KOPT-K1 (cell line): ENCODE results near the gene GABRB1.

Source experiments
- H3K27ac ChIP-seq: fragments of 200-600 bp; sonication (generic); 2 replicates; pipeline ENCODE4 v1.5.1; 2016; ENCODE audit warnings: antibody characterized with exemption, mild to moderate bottlenecking, low read depth, low read length; ENCODE audit not compliant: poor library complexity, severe bottlenecking
- H3K36me3 ChIP-seq: fragments of 200-600 bp; sonication (generic); 2 replicates; pipeline ENCODE4 v1.5.1; 2017; ENCODE audit warnings: antibody characterized with exemption, mild to moderate bottlenecking, low read length, moderate library complexity; ENCODE audit not compliant: insufficient read depth
- H3K9me3 ChIP-seq: fragments of 200-600 bp; sonication (generic); 2 replicates; pipeline ENCODE4 v1.5.1; 2017; ENCODE audit warnings: antibody characterized with exemption, low read length, mild to moderate bottlenecking; ENCODE audit not compliant: insufficient read depth, poor library complexity, severe bottlenecking

Gene GABRB1

GRCh38 chr4:47017494-47017893 lies 13.9 kb upstream of the GABRB1 start:
- Histone ChIP-seq H3K27ac (no peak overlapping the region), H3K36me3 (no peaks in the 10 kb centered on the region), H3K9me3 (no peaks in the 10 kb centered on the region)

- Histone ChIP-seq H3K9me3 (peaks cover 7% of the 10 kb centered on the region), H3K27ac (no peak overlapping the region), H3K36me3 (no peaks in the 10 kb centered on the region)
Measured at GRCh38 chr4:47031751-47032404, 511 bp downstream of the GABRB1 start.

- Histone ChIP-seq H3K27ac (no peak overlapping the region), H3K9me3 (peaks cover 7% of the 10 kb centered on the region), H3K36me3 (no peaks in the 10 kb centered on the region)
Measured at GRCh38 chr4:47032405-47033106, 1.2 kb downstream of the GABRB1 start.

- H3K9me3 ChIP-seq = no peaks in the 10 kb centered on the region
- no peak overlapping the region for H3K27ac ChIP-seq
- no peaks in the 10 kb centered on the region for H3K36me3 ChIP-seq
Measured at GRCh38 chr4:47038263-47038662, 6.9 kb downstream of the GABRB1 start.

- Histone ChIP-seq H3K36me3 (no peaks in the 10 kb centered on the region), H3K27ac (no peak overlapping the region), H3K9me3 (no peaks in the 10 kb centered on the region)
Measured at GRCh38 chr4:47040828-47041227, 9.5 kb downstream of the GABRB1 start.

- Histone ChIP-seq H3K9me3 (no peaks in the 10 kb centered on the region), H3K27ac (no peak overlapping the region), H3K36me3 (no peaks in the 10 kb centered on the region)
Measured at GRCh38 chr4:47043821-47044220, 12.5 kb downstream of the GABRB1 start.

GRCh38 chr4:47045261-47045660 lies 13.9 kb downstream of the GABRB1 start:
- Histone ChIP-seq H3K9me3 (no peaks in the 10 kb centered on the region), H3K36me3 (no peaks in the 10 kb centered on the region), H3K27ac (no peak overlapping the region)

- Histone ChIP-seq H3K9me3 (no peaks in the 10 kb centered on the region), H3K36me3 (no peaks in the 10 kb centered on the region), H3K27ac (no peak overlapping the region)
Measured at GRCh38 chr4:47049347-47049746, 18.0 kb downstream of the GABRB1 start.

GRCh38 chr4:47050761-47051725 lies 19.7 kb downstream of the GABRB1 start:
- Histone ChIP-seq H3K27ac (no peak overlapping the region), H3K9me3 (no peaks in the 10 kb centered on the region), H3K36me3 (no peaks in the 10 kb centered on the region)

GRCh38 chr4:47053485-47053884 lies 22.1 kb downstream of the GABRB1 start:
- H3K27ac ChIP-seq = no peak overlapping the region
- no peaks in the 10 kb centered on the region for H3K36me3 ChIP-seq
- H3K9me3 ChIP-seq = no peaks in the 10 kb centered on the region

GRCh38 chr4:47054130-47054529 lies 22.8 kb downstream of the GABRB1 start:
- no peak overlapping the region for H3K27ac ChIP-seq
- H3K36me3 ChIP-seq = no peaks in the 10 kb centered on the region
- no peaks in the 10 kb centered on the region for H3K9me3 ChIP-seq

GRCh38 chr4:47057991-47058390 lies 26.6 kb downstream of the GABRB1 start:
- Histone ChIP-seq H3K9me3 (no peaks in the 10 kb centered on the region), H3K36me3 (no peaks in the 10 kb centered on the region), H3K27ac (no peak overlapping the region)

GRCh38 chr4:47060561-47060960 lies 29.2 kb downstream of the GABRB1 start:
- Histone ChIP-seq H3K27ac (no peak overlapping the region), H3K36me3 (no peaks in the 10 kb centered on the region), H3K9me3 (no peaks in the 10 kb centered on the region)

GRCh38 chr4:47061435-47061834 lies 30.1 kb downstream of the GABRB1 start:
- Histone ChIP-seq H3K9me3 (no peaks in the 10 kb centered on the region), H3K36me3 (no peaks in the 10 kb centered on the region), H3K27ac (no peak overlapping the region)

- no peaks in the 10 kb centered on the region for H3K9me3 ChIP-seq
- no peak overlapping the region for H3K27ac ChIP-seq
- no peaks in the 10 kb centered on the region for H3K36me3 ChIP-seq
Measured at GRCh38 chr4:47065051-47065481, 33.7 kb downstream of the GABRB1 start.
